NT2/D1 (cell line): ENCODE results near the gene CRB1.

Experiments used
- DNase-seq: peaks from one replicate; pipeline ENCODE4 v3.0.0-alpha.2; 2011; ENCODE audit warnings: low read depth, low spot score
- H3K27me3 ChIP-seq: 2 replicates; pipeline ENCODE4 v1.6.0; 2011; ENCODE audit warnings: mild to moderate bottlenecking; ENCODE audit not compliant: insufficient read length, insufficient read depth
- H3K36me3 ChIP-seq: 2 replicates; pipeline ENCODE4 v1.6.1; 2011; ENCODE audit warnings: mild to moderate bottlenecking, low read length, mixed read lengths; ENCODE audit not compliant: insufficient read depth, insufficient read length
- H3K4me1 ChIP-seq: 2 replicates; pipeline ENCODE4 v1.5.1; 2011; ENCODE audit not compliant: insufficient read depth, insufficient read length
- H3K4me3 ChIP-seq: 2 replicates; pipeline ENCODE4 v1.5.1; 2011; ENCODE audit warnings: low read depth; ENCODE audit not compliant: insufficient read length
- H3K9ac ChIP-seq: 2 replicates; pipeline ENCODE4 v1.6.0; 2011; ENCODE audit warnings: low read depth; ENCODE audit not compliant: insufficient read length
- H3K9me3 ChIP-seq: 2 replicates; pipeline ENCODE4 v1.5.1; 2011; ENCODE audit warnings: mild to moderate bottlenecking, low read length; ENCODE audit not compliant: insufficient read depth
- SUZ12 ChIP-seq: IDR thresholded peaks from 2 replicates; pipeline ENCODE4 v1.6.1; 2011; ENCODE audit not compliant: insufficient read length, insufficient read depth; ENCODE audit errors: extremely low read depth
- YY1 ChIP-seq: IDR thresholded peaks from 2 replicates; pipeline ENCODE4 v1.6.1; 2011; ENCODE audit not compliant: insufficient read length, insufficient read depth
- ZNF274 ChIP-seq: IDR thresholded peaks from 2 replicates; pipeline ENCODE4 v1.6.1; 2011; ENCODE audit warnings: mild to moderate bottlenecking, low read depth, low read length

The CRB1 gene

GRCh38 chr1:197235355-197235754 is 32.7 kb upstream of the CRB1 start:
- Histone ChIP-seq H3K9me3 (no peaks in the 10 kb centered on the region), H3K4me3 (no peak overlapping the region)
- no peak for TF ChIP-seq ZNF274
- TF ChIP-seq YY1: no peak
- TF ChIP-seq SUZ12: no peak

GRCh38 chr1:197247465-197247864 is 20.6 kb upstream of the CRB1 start:
- H3K4me3 ChIP-seq: no peak overlapping the region
- no peak for DNase-seq
- no peaks in the 10 kb centered on the region for H3K36me3 ChIP-seq
- H3K27me3 ChIP-seq: no peaks in the 10 kb centered on the region
- TF ChIP-seq YY1 (no peak), SUZ12 (no peak), ZNF274 (no peak)
- H3K4me1 ChIP-seq: no peaks in the 10 kb centered on the region
- no peaks in the 10 kb centered on the region for H3K9me3 ChIP-seq
- no peak overlapping the region for H3K9ac ChIP-seq

More at GRCh38 chr1:197235355-197235754, 32.7 kb upstream of the CRB1 start:
- no peak overlapping the region for H3K9ac ChIP-seq
- no peak for DNase-seq
- H3K27me3 ChIP-seq: no peaks in the 10 kb centered on the region
- H3K36me3 ChIP-seq: no peaks in the 10 kb centered on the region
- no peaks in the 10 kb centered on the region for H3K4me1 ChIP-seq

DNA sequence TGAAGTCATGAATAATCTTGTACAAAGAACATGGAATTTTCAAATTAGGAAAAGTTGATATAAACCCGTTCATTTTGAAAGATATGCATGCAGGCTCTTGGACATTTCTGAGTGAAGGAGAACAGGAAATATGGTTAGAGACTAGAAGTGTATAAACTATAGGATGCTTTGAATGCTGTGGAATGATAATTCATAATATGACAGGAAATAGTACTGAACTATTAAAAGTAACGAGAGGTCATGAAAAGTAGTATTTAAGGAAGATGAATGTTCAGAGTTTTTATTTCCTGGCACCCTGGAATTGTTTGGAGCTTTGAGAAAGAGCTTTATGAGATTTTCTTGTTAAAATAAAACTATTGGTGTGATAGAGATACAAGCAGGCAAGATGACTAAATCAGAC is 18.7 kb upstream of the CRB1 start:
- H3K9me3 ChIP-seq: no peaks in the 10 kb centered on the region
- H3K4me1 ChIP-seq: no peaks in the 10 kb centered on the region
- H3K27me3 ChIP-seq: no peaks in the 10 kb centered on the region
- H3K9ac ChIP-seq: no peak overlapping the region
- DNase-seq: no peak
- TF ChIP-seq SUZ12 (no peak), ZNF274 (no peak), YY1 (no peak)
- no peaks in the 10 kb centered on the region for H3K36me3 ChIP-seq
- no peak overlapping the region for H3K4me3 ChIP-seq

GRCh38 chr1:197250616-197251015 is 17.4 kb upstream of the CRB1 start:
- DNase-seq: no peak
- H3K36me3 ChIP-seq: no peaks in the 10 kb centered on the region
- no peaks in the 10 kb centered on the region for H3K27me3 ChIP-seq
- H3K4me1 ChIP-seq: no peaks in the 10 kb centered on the region
- TF ChIP-seq ZNF274 (no peak), YY1 (no peak), SUZ12 (no peak)
- no peak overlapping the region for H3K9ac ChIP-seq
- no peaks in the 10 kb centered on the region for H3K9me3 ChIP-seq
- no peak overlapping the region for H3K4me3 ChIP-seq

- no peak overlapping the region for H3K4me3 ChIP-seq
- H3K4me1 ChIP-seq: no peaks in the 10 kb centered on the region
- no peaks in the 10 kb centered on the region for H3K36me3 ChIP-seq
- H3K9ac ChIP-seq: no peak overlapping the region
- H3K27me3 ChIP-seq: no peaks in the 10 kb centered on the region
- no peak for DNase-seq
- no peak for TF ChIP-seq YY1
- TF ChIP-seq SUZ12: no peak
- no peak for TF ChIP-seq ZNF274
- H3K9me3 ChIP-seq: no peaks in the 10 kb centered on the region
These were observed 15.1 kb upstream of the CRB1 start for GRCh38 chr1:197252973-197253372.

GRCh38 chr1:197254866-197255265 is 13.2 kb upstream of the CRB1 start:
- H3K4me1 ChIP-seq: no peaks in the 10 kb centered on the region
- H3K27me3 ChIP-seq: no peaks in the 10 kb centered on the region
- no peak overlapping the region for H3K4me3 ChIP-seq
- H3K9me3 ChIP-seq: no peaks in the 10 kb centered on the region
- no peak for DNase-seq
- H3K36me3 ChIP-seq: no peaks in the 10 kb centered on the region
- no peak for TF ChIP-seq ZNF274
- TF ChIP-seq SUZ12: no peak
- TF ChIP-seq YY1: no peak
- H3K9ac ChIP-seq: no peak overlapping the region

GRCh38 chr1:197264936-197265567 is 3.0 kb upstream of the CRB1 start:
- DNase-seq: no peak
- no peaks in the 10 kb centered on the region for H3K36me3 ChIP-seq
- no peaks in the 10 kb centered on the region for H3K9me3 ChIP-seq
- no peak overlapping the region for H3K9ac ChIP-seq
- H3K27me3 ChIP-seq: no peaks in the 10 kb centered on the region
- H3K4me1 ChIP-seq: peaks cover 1% of the 10 kb centered on the region
- no peak overlapping the region for H3K4me3 ChIP-seq
- TF ChIP-seq SUZ12 (no peak), YY1 (no peak), ZNF274 (no peak)
